ENCODE data around the gene SFXN5. TPM values are rescaled to one million over a fixed set of nuclear protein-coding genes. Genes with fewer than 3 reads are reported as not detected.

Gene SFXN5
- total RNA-seq, 4 donors from 2014 or later, result 5.7 to 11.8 (median 6.7) TPM

GRCh38 chr2:72901426-72901825, 170.1 kb downstream of the SFXN5 start:
- WGBS, 2 donors (ENCODE audit: low coverage in 1 of 2), result 11 to 67% methylated on average over 1 to 3 of the region's 3 CpGs

GRCh38 chr2:72900191-72900825, 171.2 kb downstream of the SFXN5 start:
- peaks cover 49% of the 10 kb centered on the region for H3K27me3 ChIP-seq
- 86 to 87% methylated on average over 3 to 4 of the region's 5 CpGs for WGBS, 2 donors (ENCODE audit: low coverage in 1 of 2)
- TF ChIP-seq EP300 (IDR thresholded peaks at IDR 0.05) (no peak), POLR2A (IDR thresholded peaks at IDR 0.05) (no peak), POLR2AphosphoS5 (IDR thresholded peaks at IDR 0.05) (no peak)
- TF ChIP-seq, protein P1, sequence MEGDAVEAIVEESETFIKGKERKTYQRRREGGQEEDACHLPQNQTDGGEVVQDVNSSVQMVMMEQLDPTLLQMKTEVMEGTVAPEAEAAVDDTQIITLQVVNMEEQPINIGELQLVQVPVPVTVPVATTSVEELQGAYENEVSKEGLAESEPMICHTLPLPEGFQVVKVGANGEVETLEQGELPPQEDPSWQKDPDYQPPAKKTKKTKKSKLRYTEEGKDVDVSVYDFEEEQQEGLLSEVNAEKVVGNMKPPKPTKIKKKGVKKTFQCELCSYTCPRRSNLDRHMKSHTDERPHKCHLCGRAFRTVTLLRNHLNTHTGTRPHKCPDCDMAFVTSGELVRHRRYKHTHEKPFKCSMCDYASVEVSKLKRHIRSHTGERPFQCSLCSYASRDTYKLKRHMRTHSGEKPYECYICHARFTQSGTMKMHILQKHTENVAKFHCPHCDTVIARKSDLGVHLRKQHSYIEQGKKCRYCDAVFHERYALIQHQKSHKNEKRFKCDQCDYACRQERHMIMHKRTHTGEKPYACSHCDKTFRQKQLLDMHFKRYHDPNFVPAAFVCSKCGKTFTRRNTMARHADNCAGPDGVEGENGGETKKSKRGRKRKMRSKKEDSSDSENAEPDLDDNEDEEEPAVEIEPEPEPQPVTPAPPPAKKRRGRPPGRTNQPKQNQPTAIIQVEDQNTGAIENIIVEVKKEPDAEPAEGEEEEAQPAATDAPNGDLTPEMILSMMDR (IDR thresholded peaks at IDR 0.05), result no peak

More at GRCh38 chr2:72901426-72901825, 170.1 kb downstream of the SFXN5 start:
- Histone ChIP-seq H3K4me3 (no peak overlapping the region), H3K27ac (no peak overlapping the region), H3K36me3 (no peaks in the 10 kb centered on the region), H3K9me3 (peaks cover 0 to 6% (median 0%) of the 10 kb centered on the region in 3 donors), H3K4me1 (no peaks in the 10 kb centered on the region), H3K27me3 (peaks cover 57% of the 10 kb centered on the region)
- no peak for TF ChIP-seq EP300 (IDR thresholded peaks at IDR 0.05)
- TF ChIP-seq POLR2A (IDR thresholded peaks at IDR 0.05), result no peak
- TF ChIP-seq POLR2AphosphoS5 (IDR thresholded peaks at IDR 0.05), result no peak
- TF ChIP-seq, protein P1 (IDR thresholded peaks at IDR 0.05), result no peak
- no peak for ATAC-seq

GRCh38 chr2:72898585-72898906, 173.0 kb downstream of the SFXN5 start:
- no peak for TF ChIP-seq POLR2AphosphoS5 (IDR thresholded peaks at IDR 0.05)
- TF ChIP-seq EP300 (IDR thresholded peaks at IDR 0.05), result no peak
- TF ChIP-seq POLR2A (IDR thresholded peaks at IDR 0.05), result no peak
- TF ChIP-seq, protein P1 (IDR thresholded peaks at IDR 0.05), result no peak
- 80% methylated on average over 2 of the region's 2 CpGs; no CpG with 5 or more reads in 1 of the 2 donors for WGBS, 2 donors (ENCODE audit: low coverage in 1 of 2)
- Histone ChIP-seq H3K36me3 (no peaks in the 10 kb centered on the region), H3K4me3 (no peak overlapping the region), H3K27me3 (peaks cover 58% of the 10 kb centered on the region), H3K9me3 (no peaks in the 10 kb centered on the region), H3K4me1 (peaks cover 0 to 16% (median 10%) of the 10 kb centered on the region in 3 donors), H3K27ac (no peak overlapping the region)
- ATAC-seq, result no peak

More at GRCh38 chr2:72900191-72900825, 171.2 kb downstream of the SFXN5 start:
- H3K27ac ChIP-seq, result no peak overlapping the region
- no peaks in the 10 kb centered on the region for H3K36me3 ChIP-seq
- H3K4me3 ChIP-seq, result no peak overlapping the region
- ATAC-seq, result no peak
- peaks cover 0 to 11% (median 8%) of the 10 kb centered on the region in 3 donors for H3K4me1 ChIP-seq
- H3K9me3 ChIP-seq, result no peaks in the 10 kb centered on the region

DNA sequence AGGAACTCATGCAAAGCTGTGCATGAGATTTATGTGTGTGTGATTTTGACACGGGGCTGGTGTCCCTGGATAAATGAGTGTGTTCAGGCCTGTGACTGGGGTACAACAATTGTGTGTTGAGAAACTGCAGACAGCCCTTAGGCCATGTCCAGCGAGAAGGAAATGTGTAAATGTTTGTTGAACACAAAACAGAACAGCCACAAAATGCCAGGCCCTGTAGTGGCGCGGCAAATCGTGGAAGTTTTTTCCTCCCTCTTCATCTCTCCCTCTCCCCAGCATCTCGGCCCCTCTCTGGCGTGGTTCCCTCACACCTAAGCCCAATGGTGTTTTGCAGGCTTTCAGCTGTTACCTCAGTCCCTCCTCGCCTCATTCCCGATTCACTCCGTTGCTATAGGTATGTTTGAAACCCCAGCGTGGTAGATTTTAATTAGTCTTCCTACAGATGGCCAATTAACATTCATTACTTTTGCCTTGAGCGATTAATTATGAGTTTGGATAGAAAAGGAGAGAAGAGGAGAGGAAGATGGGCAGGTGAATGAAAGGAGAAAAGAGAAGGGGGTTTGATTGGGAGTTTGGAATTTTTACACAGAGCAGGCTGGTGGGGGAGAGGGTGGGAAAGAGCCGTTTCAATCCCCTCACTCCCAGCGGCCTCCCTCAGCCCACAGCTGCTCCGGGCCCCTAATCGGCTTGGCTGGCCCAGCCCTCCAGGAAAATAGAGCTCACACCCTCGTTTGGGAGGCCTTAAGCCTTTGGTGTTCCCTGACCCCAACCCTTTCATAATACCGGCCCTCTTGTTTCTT, 173.5 kb downstream of the SFXN5 start:
- Histone ChIP-seq H3K27ac (no peak overlapping the region), H3K4me3 (no peak overlapping the region), H3K9me3 (no peaks in the 10 kb centered on the region), H3K36me3 (no peaks in the 10 kb centered on the region), H3K4me1 (peaks cover 0 to 16% (median 10%) of the 10 kb centered on the region in 3 donors), H3K27me3 (peaks cover 52% of the 10 kb centered on the region)
- no peak for ATAC-seq
- WGBS, 2 donors (ENCODE audit: low coverage in 1 of 2), result 53 to 85% methylated on average over 9 to 14 of the region's 18 CpGs
- TF ChIP-seq POLR2A (IDR thresholded peaks at IDR 0.05) (no peak), EP300 (IDR thresholded peaks at IDR 0.05) (no peak), POLR2AphosphoS5 (IDR thresholded peaks at IDR 0.05) (no peak)
- TF ChIP-seq, protein P1 (IDR thresholded peaks at IDR 0.05), result no peak
